Activated CD4-positive, alpha-beta T cell treated with anti-CD3 and anti-CD28 coated beads, Interleukin-2, amount 50 U/mL, for 48 hours (primary cell): Measurements from ENCODE around the gene ARHGAP28.

Experiments used
- DNase-seq, 2 experiments: peaks; one replicate each; pipeline ENCODE4 v3.0.0-alpha.2; 2020

Gene ARHGAP28

DNA sequence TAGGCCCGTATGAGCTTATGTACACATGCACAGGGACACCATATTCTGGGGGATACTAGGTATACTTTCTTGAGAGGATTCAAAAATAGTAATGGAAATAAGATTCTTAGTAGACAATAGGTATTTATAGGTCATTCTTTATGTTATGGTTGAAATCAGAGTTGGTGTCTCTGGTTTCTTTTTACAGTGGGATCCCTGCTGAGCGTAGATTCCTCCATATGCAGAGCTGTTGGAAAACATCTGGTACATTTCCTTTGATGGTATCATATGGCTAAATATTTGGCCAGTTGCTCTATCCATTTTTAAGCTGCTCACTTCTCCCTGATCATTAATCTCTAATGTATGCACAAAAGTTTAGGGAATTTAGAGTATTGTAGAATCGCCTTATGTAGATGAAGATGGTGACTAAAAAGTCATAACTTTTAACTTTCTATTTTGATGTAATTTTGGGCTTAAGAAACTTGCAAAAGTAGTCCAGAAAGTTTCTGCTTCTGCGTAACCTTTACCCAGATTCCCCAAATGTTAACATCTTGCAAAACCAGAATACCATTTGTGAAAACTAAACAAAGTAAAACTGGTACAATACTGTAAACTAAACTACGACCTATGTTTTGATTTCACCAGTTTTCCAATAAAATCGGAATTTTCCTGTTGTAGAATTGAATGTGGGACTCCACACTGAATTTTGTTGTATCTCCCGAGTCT, 5.4 kb downstream of the ARHGAP28 start:
- DNase-seq = no peak

DNA sequence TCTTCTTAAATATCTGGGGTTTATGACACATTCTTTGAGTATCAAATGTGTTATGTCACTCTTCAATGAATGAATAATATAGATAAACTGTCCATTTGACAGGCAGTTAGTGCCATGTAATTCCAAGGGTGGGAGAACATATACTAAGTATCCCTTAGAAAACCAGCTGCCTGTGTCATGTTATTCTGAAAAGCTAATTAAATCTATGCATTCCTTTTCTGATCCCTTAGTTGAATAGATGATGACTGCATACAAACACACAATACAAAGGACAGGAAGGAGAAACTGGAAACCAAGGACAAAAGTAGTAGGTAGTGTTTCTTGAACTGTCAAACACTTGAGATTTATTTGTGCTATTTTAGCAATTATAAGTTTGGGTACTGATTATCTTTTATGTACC, 8.3 kb downstream of the ARHGAP28 start:
- DNase-seq = no peak

- no peak for DNase-seq
Measured at GRCh38 chr18:6738622-6739021, 9.1 kb downstream of the ARHGAP28 start.

DNA sequence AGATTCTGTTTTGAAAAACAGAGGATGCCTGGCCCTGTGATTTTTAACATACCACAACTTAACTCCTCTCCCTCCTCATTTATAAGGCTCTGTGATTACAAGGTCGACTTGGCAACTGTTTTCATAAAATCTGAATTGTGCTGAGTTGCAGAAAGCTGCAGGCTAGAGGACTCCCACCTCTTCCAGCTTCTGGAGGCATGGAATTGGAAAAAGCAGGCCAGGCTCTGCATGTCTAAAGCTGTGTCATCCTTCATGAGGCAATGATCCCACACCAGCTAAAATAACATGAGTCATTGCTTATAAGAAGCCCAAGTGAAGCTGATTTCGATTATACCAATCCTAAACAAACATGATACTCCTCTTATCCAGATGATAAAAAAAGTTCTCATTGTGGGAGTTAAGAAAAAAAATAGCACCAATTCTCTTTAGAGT, 11.7 kb downstream of the ARHGAP28 start:
- no peak for DNase-seq

GRCh38 chr18:6741786-6742185, 12.3 kb downstream of the ARHGAP28 start:
- DNase-seq = no peak

DNA sequence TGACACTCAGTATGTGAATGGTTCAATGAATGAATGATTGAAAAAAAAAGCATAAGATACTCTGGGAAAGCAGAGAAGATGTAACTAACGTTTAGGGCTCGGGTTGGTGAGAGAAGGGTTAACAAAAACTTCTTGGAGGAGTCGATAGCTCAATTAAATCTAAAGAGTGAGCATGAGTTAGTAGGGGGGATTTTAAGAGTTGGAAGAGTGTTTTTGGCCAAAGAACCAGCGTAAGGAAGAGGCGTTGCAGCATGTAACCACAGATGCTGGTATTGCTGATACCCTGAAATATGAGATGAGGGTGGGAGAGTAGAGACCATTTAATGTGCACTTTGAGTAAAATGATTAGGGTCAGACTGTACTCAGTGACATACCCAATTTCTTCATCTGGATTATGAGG, 14.5 kb downstream of the ARHGAP28 start:
- DNase-seq = no peak

DNA sequence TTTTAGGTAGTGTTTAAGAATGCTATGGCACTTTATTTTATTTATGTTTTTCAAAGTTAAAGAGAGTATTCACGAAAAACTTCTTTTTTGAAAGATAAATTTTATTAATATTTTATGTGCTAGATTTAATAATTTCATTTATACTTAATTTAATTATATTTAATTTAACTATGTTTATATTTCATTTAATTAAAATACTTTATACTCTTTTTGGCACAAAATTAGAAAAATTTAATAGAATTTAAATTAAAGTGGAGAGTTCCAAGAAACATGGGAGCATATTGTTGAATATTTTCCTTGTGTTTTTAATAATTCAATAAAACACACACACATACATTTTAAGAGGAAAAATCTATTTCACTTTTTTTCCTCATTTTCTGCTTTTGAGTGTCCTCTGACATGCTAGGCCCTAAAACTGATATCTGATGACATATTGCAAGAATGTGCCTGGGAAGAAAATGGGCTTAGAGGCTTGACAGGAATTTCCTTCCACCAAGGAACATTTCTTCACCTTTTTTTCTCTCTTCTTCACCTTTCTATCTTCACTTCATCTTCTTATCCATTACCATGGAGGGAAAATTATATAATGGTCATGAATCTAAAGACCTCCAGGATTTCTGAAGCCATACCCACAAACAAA, 15.4 kb downstream of the ARHGAP28 start:
- DNase-seq = no peak

GRCh38 chr18:6745504-6746031, 16.1 kb downstream of the ARHGAP28 start:
- no peak for DNase-seq

GRCh38 chr18:6746386-6746960, 17.0 kb downstream of the ARHGAP28 start:
- no peak for DNase-seq

- no peak for DNase-seq
Measured at GRCh38 chr18:6747646-6748045, 18.1 kb downstream of the ARHGAP28 start.

DNA sequence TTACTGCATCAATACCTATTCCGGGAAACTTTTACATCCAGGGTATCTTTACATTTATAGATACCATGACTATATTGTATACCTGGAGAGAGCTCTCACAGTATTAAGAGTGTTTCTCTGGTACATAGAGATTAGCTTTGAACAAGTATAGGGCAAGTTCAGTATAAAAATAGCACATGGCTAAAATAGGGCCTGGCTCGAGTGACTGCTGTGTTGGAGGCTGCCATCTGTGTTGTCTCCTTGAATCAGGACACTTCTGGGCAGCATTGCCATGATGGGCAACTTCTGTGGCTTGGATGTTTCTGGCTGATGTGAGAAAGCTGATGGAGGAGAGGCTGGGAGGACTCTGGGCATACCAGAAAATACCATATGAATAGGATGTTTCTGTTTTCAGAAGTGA, 18.7 kb downstream of the ARHGAP28 start:
- DNase-seq = no peak

DNA sequence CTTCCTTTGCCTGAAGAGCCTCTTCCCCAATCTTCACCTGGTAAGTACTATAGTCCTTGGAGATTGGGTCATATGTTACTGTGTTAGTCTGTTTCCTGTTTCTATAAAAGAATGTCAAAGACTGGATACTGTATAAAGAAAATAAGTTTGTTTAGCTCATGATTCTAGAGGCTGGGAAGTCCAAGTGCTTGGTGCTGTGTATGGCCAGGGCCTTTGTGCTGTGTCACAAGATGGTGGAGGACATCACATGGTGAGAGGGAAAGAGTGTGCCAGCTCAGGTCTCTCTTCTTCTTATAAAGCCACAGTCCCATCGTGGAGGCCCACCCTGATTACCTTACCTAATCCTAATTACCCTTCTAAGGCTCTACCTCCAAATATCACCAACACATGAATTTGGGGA, 20.9 kb downstream of the ARHGAP28 start:
- no peak for DNase-seq

- DNase-seq = no peak
Measured at GRCh38 chr18:6751222-6751621, 21.7 kb downstream of the ARHGAP28 start.

- DNase-seq = no peak
Measured at GRCh38 chr18:6752202-6752860, 22.8 kb downstream of the ARHGAP28 start.

GRCh38 chr18:6755107-6755506, 25.6 kb downstream of the ARHGAP28 start:
- no peak for DNase-seq

GRCh38 chr18:6757931-6758330, 28.4 kb downstream of the ARHGAP28 start:
- DNase-seq = no peak

- DNase-seq = no peak
Measured at GRCh38 chr18:6759579-6759978, 30.1 kb downstream of the ARHGAP28 start.

DNA sequence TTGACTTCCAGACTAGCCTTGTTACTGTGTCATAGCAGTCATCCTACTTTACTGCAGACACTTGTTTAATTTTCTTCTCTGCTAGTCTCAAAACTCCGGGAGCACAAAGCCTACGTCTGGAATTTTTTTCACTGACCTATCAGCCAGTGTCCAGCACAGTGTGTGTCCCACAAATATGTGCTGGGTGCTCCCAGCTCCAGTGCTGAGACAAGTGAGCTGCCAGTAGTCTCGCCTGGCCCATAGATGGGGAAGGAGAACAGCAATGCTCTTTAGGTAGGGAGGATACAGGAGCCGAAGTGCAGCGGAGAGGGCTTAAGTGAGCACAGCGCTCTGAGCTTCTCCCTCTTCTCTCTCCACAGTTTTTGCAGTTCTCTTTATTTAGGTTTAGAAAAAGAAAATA, 34.0 kb downstream of the ARHGAP28 start:
- DNase-seq = no peak

- DNase-seq = no peak
Measured at GRCh38 chr18:6764382-6764781, 34.9 kb downstream of the ARHGAP28 start.

DNA sequence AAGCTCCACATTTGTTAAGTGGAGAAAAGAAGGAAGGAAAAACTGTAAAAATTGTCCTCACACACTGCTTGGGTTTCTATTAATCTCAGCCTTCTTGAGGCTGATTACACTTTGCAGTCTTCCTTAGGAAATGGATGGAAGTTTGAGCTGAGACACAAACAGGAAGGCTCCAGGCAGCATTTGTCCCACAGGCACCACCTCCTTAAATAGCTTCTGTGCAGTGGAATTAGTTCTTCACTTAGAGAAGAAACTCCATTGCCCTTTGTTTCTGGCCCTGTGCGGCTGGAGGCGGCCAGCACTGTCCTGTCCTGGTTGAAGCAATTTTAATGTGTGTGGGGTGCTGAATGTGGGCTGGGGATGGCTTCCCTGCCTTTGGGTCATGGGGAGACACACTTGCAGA, 44.3 kb downstream of the ARHGAP28 start:
- no peak for DNase-seq

DNA sequence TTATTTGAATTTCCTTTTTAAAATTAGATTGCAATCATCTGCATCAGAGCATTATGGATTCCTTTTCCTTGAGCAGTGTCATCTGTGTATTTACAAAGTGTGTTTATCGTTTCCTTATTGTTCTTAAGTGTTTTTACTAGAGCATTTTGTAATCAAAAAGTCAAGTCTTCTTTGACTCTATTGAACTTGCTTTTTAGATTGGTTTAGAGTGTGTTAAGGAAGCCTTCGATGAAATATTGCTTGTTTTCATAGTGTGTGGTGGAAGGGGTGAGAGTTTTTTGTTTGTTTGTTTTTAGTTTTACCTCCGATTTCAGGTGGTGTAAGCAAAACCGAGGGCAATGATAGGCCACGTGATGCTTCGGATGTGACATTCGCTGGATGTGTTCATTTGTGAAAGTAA, 45.7 kb downstream of the ARHGAP28 start:
- no peak for DNase-seq

DNA sequence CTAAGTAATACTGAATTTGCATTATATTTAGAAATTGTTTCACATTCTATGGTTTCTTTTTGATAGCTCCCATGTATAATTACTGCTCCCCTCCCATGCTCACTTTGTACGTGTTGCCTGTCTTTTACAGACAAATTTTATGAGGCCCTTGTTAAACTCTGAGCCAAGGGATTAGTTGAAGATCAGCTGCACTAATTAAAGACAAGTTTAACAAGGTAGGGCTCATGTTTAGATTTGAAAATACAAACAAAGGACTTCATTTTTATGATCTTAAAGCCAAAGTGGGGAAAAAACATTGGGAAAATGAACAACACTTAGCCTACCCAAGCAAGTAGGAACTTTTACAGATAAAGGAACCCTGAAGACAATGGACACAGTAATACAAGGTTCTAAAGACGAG, 46.2 kb downstream of the ARHGAP28 start:
- DNase-seq = no peak

- DNase-seq = no peak
Measured at GRCh38 chr18:6776188-6776587, 46.7 kb downstream of the ARHGAP28 start.

- DNase-seq = no peak
Measured at GRCh38 chr18:6777509-6777908, 48.0 kb downstream of the ARHGAP28 start.
